H1 (cell line): ENCODE measurements around the gene PSPH. TPM values are rescaled to one million over a fixed set of nuclear protein-coding genes. Genes with fewer than 3 reads are reported as not detected.

ENCODE experiments used
- BACH1 ChIP-seq: IDR thresholded peaks from 2 replicates; pipeline ENCODE4 v1.6.1; 2012; ENCODE audit warnings: low read length, improper control_type of control experiment
- BCL11A ChIP-seq, 2 experiments: IDR thresholded peaks; one replicate each; pipeline ENCODE4 v1.6.1; 2011; ENCODE audit warnings: low read depth in 2 of 2, low read length in 2 of 2, mild to moderate bottlenecking in 2 of 2
- CEBPB ChIP-seq: IDR thresholded peaks from 2 replicates; pipeline ENCODE4 v1.6.1; 2012; ENCODE audit warnings: low read depth, low read length
- CHD7 ChIP-seq: fragments of 300-600 bp; sonication (generic); IDR thresholded peaks from 2 replicates; pipeline ENCODE4 v1.7.1; 2012; ENCODE audit warnings: low read length, moderate library complexity, mild to moderate bottlenecking, inconsistent platforms; ENCODE audit not compliant: insufficient replicate concordance
- E2F6 ChIP-seq: IDR thresholded peaks from 2 replicates; pipeline ENCODE4 v1.6.1; 2012; ENCODE audit warnings: inconsistent platforms
- KDM5A ChIP-seq: fragments of 200-600 bp; IDR thresholded peaks from 2 replicates; pipeline ENCODE4 v1.7.1; 2012; ENCODE audit warnings: mild to moderate bottlenecking, low read length, inconsistent platforms, mixed read lengths
- TAF7 ChIP-seq: optimal IDR thresholded peaks from 2 replicates; pipeline ENCODE3; 2011; ENCODE audit warnings: low read depth, mild to moderate bottlenecking, inconsistent platforms, low read length, moderate library complexity, borderline replicate concordance
- polyA plus RNA-seq, 7 experiments: library from polyadenylated mRNA; depleted of rRNA in 3 of 7; stranded (reverse) in 5 of 7; unstranded in 2 of 7; fragments of >200 nt in 5 of 7; fragments of 200-250 nt in 2 of 7; gene quantifications; 1 replicate in 5 of 7; 2 replicates in 1 of 7; 4 replicates in 1 of 7; pipeline versions ENCODE4 v1.2.1 to v1.2.3, GENCODE V29; 2011 to 2013; ENCODE audit warnings: missing spikeins in 2 of 7, mixed read lengths in 2 of 7
- total RNA-seq: library from RNA; stranded (reverse); fragmentation: NEBNext Ultra II Directional; extraction: Animal tissue kit (Norgen Biotek cat#: 25700); gene quantifications from 2 replicates; pipeline ENCODE4 v1.2.1, GENCODE V29; 2021

The PSPH gene
- total and polyA plus RNA-seq, 2 of the 8 experiments (the other 6 are each of a cell fraction or from before 2014, with no cell fraction given), result 31.0 to 64.8 TPM

DNA sequence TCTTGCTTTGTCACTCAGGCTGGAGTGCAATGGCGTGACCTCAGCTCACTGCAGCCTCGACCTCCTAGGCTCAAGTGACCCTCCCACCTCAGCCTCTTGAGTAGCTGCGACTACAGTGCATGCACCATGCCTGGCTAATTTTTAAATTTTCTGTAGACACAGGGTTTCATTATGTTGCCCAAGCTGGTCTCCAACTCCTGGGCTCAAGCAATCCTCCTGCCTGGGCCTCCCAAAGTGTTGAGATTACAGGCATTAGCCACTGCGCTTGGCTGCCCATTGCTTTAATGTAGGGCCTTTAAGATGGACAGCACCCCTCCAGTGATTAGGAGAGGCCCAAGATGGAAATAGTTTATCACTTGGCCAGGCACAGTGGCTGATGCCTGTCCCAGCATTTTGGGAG lies 47.5 kb downstream of the PSPH start (continued):
- TF ChIP-seq CHD7 (no peak), CEBPB (no peak), BCL11A (IDR thresholded peaks at IDR 0.05; ENCODE audit: low read depth in 2 of 2, low read length in 2 of 2) (no peak), KDM5A (no peak), BACH1 (no peak), E2F6 (no peak), TAF7 (no peak)
